ENCODE measurements around the gene RNGTT.

Gene RNGTT

DNA sequence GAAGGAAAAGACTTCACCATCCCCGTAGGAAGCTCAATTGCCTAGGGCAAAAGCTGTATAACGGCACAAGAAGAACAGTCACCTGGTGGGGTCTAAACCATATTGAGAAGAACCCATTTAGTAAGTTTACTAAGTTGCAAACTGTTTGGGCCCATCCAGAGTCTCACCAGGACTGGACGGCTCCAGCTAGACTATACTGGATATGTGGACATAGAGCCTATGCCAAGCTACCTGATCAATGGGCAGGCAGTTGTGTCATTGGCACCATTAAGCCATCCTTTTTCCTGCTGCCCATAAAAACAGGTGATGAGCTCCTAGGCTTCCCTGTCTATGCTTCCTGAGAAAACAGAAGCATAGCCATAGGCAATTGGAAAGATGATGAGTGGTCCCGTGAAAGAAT, 293.9 kb downstream of the RNGTT start:
- DNase-seq (ENCODE audit: low read depth in 2 of 3, low spot score in 2 of 3), result no peak

DNA sequence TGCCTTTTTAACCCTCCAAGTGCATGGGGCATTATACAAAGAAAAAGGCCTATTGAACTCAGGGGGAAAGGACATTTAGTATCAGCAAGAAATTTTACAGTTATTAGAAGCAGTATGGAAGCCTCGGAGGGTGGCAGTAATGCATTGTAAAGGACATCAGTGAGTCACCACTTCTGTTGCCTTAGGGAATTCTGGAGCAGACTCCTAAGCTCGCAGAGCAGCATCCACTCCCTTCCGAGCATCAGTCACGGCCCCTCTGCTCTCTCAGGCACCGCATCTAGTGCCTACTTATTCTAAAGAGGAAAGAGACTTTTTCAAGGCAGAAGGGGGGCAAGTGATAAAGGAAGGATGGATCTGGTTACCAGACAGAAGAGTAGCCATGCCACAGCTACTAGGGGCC, 296.5 kb downstream of the RNGTT start:
- no peak for DNase-seq (ENCODE audit: low read depth in 2 of 3, low spot score in 2 of 3)

DNA sequence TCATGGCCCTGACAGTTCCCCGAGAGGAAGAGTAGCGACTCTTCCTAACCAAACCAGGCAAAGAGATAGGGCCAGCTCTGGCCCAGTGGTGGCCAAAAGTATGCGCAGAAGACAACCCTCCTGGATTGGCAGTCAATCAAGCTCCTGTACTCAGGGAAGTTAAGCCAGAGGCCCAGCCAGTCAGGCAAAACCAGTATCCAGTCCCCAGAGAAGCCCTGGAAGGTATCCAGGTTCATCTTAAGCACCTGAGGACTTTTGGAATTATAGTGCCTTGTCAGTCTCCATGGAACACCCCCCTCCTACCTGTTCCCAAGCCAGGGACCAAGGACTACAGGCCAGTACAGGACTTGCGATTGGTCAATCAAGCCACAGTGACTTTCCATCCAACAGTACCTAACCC, 298.3 kb downstream of the RNGTT start:
- no peak for DNase-seq (ENCODE audit: low read depth in 2 of 3, low spot score in 2 of 3)

DNA sequence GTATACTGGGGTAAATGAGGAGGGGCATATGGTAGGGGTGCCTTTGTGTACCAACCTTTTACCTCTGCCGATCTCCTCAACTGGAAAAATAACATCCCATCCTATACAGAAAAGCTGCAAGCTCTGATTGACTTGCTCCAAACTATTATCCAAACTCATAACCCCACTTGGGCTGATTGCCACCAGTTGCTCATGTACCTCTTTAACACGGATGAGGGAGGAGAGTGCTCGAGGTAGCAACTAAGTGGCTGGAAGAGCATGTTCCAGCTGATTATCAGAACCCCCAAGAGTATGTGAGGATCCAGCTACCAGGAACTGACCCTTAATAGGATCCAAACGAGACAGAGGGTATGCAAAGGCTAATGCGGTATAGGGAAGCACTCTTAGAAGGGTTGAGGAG, 299.6 kb downstream of the RNGTT start:
- DNase-seq (ENCODE audit: low read depth in 2 of 3, low spot score in 2 of 3), result no peak

DNA sequence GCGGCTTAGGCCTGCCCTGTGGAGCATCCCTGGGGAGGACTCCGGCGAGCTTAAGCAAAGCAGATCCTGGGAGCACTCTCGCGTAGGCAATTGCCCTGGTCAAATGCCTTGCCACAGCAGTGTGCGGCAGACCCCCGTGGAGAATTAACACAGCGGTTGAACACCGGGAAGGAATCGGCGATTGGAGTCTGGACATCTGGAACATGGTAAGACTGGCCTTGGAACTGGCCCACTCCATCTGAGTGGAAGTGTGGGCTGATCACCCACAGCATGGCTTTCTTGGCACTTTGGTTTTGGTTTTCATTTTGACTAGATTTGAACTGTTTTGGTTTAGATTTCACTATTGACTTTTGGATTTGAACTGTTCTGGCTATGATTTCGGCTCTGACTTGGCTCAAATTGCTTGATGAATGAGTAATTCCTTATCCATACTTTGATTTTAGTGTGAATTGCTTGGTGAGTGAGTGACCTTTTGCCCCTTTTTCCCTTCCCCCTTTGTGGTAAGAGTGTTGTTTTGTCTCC, 300.7 kb downstream of the RNGTT start:
- no peak for DNase-seq (ENCODE audit: low read depth in 2 of 3, low spot score in 2 of 3)

DNA sequence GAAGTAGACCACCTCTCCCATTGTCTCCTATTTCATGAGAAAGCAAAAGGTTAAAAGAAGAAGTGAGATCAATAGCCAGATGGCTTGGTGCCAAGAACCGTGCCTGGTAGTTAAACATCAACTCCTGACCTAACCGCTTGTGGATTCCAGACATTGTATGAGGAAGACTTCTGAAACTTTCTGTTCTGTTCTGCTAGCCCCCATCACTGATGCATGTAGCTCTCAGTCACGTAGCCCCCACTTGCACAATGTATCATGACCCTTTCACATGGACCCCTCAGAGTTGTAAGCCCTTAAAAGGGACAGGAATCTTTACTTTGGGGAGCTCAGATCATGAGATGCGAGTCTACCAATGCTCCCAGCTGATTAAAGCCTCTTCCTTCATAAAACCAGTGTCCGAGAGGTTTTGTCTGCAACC, 301.2 kb downstream of the RNGTT start:
- DNase-seq (ENCODE audit: low read depth in 2 of 3, low spot score in 2 of 3), result no peak

DNA sequence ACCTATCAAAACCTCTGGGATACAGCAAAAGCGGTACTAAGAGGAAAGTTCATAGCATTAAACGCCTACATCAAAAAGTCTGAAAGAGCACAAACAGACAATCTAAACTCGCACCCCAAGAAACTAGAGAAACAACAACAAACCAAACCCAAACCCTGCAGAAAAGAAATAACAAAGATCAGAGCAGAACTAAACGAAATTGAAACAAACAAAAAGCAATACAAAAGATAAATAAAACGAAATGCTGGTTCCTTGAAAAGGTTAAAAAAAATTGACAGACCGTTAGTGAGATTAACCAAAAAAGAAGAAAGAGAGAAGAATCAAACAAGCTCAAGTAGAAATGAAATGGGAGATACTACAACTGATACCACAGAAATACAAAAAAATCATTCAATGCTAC, 302.3 kb downstream of the RNGTT start:
- no peak for DNase-seq (ENCODE audit: low read depth in 2 of 3, low spot score in 2 of 3)

DNA sequence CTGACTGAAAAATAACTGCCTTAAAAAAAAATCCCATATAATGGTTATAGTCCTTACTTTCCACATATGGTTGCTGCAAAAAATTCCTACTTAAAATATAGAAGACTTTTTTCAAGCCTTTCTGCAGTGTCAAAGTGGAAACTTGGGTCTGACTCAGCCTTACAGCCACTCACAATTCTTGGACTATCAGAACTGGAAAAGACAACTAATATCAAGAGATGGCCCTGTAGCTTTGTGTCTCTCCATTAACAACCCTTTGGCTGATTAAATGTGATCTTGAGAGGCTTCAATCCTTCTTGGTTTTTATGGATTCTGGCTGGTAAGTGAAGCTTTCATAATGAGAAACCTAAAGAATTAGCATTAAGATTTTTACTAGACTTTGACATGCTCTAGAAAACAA, 307.8 kb downstream of the RNGTT start:
- no peak for DNase-seq (ENCODE audit: low read depth in 2 of 3, low spot score in 2 of 3)

DNA sequence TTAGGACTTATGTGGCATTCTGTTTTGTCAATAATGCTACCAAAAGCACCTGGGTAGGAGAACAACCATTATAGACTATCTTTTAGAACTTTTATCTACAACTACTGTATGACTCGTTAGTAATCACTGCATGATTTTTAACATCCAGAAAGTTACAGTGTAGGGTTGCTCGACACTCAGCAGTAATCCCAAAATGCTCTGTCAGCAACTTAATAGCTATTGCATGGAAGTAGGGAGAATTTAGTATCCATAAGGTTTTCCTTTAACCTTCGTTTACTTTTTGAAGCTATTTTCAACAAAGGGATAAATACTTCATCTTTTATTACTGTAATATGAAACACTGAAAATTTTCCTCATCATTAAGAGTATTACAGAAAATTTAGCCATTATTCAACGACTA, 309.5 kb downstream of the RNGTT start:
- no peak for DNase-seq (ENCODE audit: low read depth in 2 of 3, low spot score in 2 of 3)

DNA sequence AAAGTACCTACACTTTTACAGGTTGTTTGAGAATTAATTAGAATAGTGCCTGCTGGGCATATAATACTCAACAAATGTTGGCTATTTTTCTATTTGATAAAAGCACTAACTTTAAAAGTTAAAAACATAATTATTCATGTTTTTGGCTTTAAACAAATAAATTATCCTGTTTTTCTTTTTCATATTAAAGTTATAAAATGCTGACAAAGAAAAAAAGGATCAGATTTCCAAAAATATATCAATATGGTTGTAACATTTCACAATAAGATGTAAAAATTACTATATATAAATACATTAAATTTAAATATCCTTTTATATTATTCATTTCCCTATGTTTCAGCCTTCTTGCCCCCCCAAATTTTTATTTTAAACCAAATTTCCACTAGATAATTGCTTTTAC, 312.0 kb downstream of the RNGTT start:
- DNase-seq (ENCODE audit: low read depth in 2 of 3, low spot score in 2 of 3), result no peak

DNA sequence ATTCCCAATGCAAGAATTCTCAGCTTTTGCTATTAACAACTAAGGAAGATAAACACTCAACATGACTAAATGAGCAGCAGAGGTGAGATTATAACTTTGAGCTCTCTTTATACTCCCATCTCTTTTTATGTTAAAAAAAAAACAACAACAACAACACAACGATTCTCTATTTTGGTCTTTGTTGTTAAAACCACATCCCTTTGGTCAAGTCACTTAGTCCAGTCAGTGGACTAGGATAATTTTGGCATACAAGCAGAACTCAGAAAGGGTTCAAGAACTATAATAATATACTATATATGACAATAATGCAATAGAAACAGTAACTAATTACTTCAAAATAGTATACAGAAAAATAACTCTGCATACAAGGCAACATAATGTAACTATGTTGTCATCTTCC, 312.4 kb downstream of the RNGTT start:
- DNase-seq (ENCODE audit: low read depth in 2 of 3, low spot score in 2 of 3), result no peak

DNA sequence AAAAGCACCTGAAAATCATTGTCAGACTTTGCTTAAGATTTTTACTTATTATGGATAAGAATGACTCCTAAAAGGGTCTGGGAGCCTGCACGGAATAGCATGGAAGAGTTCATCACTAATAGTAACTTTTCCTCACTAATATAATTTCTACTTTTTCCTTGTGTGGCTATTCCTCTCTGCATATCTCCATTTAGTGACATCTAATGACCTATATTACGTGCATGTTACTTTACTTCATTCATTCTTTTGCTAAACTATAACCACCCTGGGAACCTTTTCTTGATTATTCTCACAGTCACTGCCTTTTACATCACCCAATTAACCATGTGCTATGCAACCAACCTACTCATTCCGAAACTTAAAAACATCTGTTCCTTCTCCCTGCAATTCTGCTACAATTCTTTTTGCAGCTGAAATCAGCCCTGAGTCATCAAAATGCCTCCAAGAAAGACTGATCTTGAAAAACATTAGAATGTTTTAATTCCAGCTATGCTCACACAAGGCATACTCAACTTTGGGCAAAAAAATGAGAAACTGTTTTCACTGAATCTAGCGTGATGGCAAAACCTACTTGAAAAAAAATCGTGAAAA, 313.3 kb downstream of the RNGTT start:
- DNase-seq (ENCODE audit: low read depth in 2 of 3, low spot score in 2 of 3), result no peak

DNA sequence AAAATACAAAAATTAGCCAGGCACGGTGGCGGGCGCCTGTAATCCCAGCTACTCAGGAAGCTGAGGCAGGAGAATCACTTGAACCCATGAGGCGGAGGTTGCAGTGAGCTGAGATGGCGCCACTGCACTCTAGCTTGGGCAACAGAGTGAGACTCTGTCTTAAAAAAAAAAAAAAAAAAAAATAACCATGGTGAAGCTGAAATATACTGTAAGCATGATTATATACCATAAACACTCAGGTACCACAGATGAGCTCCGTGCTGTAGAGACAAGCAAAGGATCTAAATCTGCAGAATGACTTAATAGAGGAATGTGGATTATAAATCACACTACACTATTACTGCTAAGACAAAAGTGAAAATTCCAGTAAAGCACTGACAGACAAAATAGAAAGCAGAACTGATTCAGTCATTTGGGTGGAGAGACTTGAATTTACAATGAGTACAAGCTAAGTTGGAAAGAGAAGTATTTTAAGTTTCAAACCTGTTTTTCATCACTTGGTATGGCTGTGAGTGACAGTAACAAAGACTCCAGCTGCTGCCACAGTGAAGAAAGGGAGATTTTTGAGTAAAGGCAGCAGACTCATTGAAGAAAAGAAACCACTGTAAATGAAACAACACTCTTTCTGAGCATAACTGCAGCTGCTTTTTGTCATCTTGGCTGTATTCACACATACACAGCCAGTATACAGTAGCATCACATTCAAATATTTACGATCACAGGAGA, 322.1 kb downstream of the RNGTT start:
- DNase-seq (ENCODE audit: low read depth in 2 of 3, low spot score in 2 of 3), result no peak

DNA sequence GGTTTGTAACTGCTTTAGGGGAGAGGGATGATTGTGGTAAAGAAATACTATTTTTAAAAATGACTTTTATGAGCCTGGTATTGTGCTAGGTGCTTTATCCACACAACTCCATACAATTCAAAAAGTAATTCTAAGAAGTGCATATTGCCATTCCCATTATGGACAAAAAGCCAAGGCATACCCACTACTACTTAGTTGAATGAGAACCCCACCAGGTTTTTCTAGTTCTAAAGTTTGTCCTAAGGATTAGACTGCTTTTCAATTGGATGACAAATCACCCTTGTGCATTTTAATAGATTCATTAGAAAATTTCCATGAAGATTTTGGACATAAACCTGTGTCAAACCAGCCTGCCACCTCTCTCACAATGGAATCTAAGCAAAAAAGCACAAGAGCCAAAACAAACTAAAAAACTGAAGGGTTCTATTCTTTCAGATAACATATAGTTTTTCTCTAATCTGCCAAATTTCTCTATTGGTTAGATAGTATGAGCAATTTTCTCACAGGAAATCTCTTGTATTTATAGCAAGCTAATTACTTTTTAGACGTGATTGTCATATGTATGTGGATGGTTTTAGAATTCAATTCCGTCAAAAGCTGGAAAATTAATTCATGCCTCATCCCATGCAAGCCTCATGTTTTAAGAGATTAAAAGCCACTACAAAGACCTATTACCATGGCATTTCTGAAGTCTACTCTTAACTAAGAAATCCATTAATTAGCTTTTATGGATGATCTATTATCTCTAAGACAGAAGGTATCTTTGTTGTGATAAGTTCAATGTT, 325.5 kb downstream of the RNGTT start:
- no peak for DNase-seq (ENCODE audit: low read depth in 2 of 3, low spot score in 2 of 3)

DNA sequence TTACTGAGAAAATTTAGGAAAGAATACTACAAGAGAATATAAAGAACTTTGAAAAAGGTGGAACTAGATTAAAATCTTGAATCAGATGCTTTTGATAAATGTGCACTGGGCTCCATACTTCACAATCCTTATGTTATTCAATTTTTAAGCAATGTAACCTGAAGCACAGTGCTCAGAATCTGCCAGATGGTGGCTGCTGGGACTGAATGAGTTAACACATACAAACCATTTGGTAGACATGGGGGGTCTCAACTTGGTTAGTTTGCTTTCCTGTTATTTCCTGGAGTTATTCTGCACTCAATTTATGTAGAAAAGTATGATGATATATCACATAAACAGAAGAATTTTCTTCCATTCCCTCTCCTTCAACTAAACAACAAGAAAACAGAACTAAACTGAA, 326.5 kb downstream of the RNGTT start:
- DNase-seq (ENCODE audit: low read depth in 2 of 3, low spot score in 2 of 3), result no peak

DNA sequence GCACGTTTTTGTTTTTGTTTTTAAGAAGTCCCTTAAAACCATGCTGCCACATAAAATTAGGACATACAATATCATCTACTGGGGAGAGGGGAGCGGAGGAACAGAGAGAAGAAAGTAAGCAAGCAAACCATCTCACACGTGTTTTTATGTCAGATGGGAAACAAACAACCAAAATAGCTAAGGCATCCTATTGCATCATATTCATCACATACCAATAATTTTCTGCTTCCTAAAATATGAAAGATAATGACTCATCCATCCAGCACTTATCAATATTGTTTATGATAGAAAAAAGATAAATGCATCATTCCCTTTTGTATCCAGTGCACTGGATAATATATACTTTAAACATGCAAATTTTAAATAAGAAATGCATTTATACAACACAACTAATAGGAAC, 329.6 kb downstream of the RNGTT start:
- DNase-seq (ENCODE audit: low read depth in 2 of 3, low spot score in 2 of 3), result no peak

DNA sequence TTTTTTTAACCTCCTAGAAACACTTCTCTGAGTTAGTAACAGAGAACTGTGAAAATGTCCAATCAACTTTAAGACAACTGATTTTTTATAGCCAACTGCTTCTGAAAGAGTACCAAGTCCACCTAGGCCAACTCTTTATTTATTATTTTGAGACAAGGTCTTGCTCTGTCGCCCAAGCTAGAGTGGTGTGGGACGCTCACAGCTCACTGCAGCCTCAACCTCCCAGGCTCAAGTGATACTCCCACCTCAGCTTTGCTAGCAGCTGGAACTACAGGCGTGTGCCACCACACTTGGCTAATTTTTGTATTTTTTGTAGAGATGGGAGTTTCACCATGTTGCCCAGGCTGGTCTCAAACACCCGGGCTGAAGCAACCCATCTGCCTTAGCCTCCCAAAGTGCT, 331.6 kb downstream of the RNGTT start:
- DNase-seq (ENCODE audit: low read depth in 2 of 3, low spot score in 2 of 3), result no peak

DNA sequence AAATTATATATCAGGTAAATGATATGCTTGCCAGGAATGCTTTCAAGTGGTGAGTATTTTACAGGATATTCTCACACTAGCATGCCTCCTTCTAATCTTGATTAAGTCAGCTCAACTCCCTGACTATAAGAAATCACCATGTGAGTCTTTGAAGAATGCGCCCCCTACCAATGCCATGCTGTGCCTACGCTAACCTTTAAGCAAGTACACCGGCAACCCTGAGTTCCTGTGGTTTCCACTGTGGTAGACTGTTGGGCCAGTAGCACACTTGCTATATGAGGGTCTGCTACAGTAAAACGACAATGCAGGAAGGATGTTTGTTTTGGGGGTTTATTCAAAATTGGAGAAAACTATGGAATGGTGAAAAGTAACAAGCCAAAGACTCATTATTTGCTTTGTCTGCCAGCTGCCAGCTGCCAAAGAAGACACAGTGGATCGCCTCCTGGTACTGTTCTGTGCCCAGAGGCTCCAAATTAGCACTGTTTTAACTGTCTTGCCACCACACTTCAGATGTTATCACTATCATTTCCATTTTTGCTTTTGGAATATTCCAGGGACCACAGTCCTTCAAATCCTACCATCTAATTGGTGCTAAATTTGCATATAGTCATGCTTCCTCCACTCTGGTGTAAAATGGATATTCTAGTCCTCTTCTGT, 333.5 kb downstream of the RNGTT start:
- DNase-seq (ENCODE audit: low read depth in 2 of 3, low spot score in 2 of 3), result no peak

DNA sequence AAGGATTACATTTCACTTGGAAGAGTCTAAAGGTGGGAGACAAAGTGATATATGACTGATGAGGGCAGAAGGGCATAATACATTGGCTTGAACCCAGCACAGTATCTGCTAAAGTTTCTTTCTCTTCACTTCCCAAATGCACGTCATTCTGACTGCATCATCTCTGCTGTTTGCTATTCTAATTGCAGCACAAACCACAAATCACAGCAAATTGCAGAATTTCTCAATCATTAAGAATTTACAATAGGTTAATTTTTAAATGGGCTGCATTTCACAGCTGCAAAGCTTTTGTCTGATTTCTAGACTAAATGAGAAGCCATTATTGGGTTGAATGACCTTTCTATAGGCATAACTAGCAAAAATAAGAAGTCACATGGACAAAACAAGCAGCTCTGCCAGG, 337.0 kb downstream of the RNGTT start:
- DNase-seq (ENCODE audit: low read depth in 2 of 3, low spot score in 2 of 3), result no peak

DNA sequence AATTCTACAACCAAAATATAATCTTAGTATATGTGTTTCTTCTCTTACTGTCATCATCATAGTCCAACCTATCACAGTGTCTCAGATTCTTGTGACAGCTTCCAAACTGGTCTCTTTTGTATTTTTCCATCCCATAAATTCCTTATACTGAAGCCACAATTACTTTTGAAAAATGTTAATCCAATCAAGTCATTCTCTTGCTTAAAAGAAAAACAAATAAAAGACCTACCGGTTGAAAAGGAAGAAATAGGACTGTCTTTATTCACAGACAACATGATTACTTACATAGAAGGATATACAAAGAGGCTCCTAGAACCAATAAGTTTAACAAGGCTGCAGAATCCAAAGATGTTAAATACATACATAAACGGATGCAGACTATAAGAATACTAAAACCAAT, 339.9 kb downstream of the RNGTT start:
- no peak for DNase-seq (ENCODE audit: low read depth in 2 of 3, low spot score in 2 of 3)

DNA sequence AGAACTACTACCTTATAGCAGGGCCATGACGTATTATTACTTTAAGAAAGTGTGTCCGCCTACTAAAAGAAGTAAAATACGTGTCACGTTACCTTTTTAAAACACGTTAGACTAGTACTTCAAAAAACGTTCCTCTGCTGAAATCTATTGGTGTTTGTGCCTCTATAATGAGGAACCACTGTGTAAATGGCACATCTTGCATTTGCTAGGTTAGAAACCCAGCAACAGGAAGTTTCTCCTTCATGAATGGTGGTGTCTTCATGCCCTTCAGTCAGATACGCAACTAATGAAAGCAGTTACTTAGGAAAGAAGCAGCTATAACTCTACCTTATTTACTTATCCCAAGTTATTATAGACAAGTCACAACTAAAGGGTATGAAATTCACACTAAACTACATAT, 343.5 kb downstream of the RNGTT start:
- no peak for DNase-seq (ENCODE audit: low read depth in 2 of 3, low spot score in 2 of 3)

DNA sequence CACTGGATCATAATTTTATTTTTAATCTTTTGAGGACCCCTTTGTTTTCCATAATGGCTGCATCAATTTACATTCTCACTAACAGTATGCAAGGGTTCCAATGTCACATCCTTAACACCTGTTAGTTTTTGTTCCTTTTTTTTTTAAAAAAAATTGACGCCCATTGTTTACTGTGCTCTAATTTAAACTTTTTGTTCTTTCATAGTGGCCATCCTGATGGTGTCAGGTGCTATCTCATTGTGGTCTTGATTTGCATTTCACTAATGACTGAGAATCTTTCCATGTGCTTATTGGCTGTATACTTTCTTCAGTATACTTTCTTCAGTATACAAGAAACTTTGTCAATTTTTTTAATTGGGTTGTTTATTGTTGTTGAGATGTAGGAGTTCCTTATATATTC, 347.0 kb downstream of the RNGTT start:
- no peak for DNase-seq (ENCODE audit: low read depth in 2 of 3, low spot score in 2 of 3)

Measured in activated CD8-positive, alpha-beta memory T cell treated with anti-CD3 and anti-CD28 coated beads for 48 hours (primary cell).